ENCODE measurements around the gene PSAT1.
A peak's percentile ranks its signal among the peaks of the same experiment; 100 is the strongest.

Gene PSAT1

DNA sequence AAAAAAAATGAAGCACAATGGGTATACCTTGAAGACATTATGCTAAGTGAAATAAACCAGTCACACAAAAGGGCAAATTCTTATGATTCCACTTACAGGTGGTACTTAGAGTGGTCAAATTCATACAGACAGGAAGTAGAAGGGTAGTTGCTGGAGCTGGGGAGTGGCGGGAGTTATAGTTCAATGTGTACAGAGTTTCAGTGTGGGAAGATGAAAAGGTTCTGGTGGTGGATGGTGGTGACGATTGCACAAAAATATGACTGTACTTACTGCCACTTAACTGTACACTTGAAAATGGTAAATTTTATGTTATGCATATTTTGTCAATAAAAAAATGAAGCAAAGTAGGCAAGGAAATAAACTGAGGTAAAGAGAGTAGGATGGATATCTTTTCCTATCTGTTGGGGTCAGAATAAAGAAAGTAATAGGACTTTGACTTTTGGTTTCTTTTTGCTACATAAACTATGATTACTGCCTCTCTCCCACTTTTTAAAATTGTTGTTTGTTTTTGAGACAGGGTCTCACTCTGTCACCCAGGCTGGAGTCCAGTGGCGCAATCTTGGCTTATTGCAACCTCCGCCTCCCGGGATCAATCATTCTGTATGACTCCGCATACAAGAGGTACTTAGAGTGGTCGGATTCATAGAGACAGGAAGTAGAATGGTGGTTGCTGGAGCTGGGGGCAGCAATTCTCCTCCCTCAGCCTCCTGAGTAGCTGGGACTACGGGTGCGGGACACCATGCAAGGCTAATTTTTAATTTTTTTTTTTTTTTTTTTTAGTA is 4.0 kb upstream of the PSAT1 start:
- TF ChIP-seq, protein P1, sequence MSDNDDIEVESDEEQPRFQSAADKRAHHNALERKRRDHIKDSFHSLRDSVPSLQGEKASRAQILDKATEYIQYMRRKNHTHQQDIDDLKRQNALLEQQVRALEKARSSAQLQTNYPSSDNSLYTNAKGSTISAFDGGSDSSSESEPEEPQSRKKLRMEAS (IDR thresholded peaks at IDR 0.05), result no peak
- TF ChIP-seq NFIC (IDR thresholded peaks at IDR 0.05), result no peak

GRCh38 chr9:78294290-78295176 is 2.4 kb upstream of the PSAT1 start:
- TF ChIP-seq REST (IDR thresholded peaks at IDR 0.05; ENCODE audit: low read depth), result no peak
- TF ChIP-seq, protein P2, sequence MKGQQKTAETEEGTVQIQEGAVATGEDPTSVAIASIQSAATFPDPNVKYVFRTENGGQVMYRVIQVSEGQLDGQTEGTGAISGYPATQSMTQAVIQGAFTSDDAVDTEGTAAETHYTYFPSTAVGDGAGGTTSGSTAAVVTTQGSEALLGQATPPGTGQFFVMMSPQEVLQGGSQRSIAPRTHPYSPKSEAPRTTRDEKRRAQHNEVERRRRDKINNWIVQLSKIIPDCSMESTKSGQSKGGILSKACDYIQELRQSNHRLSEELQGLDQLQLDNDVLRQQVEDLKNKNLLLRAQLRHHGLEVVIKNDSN (IDR thresholded peaks at IDR 0.05), result peak; percentile 48; the same call in 1 of the 2 replicates

DNA sequence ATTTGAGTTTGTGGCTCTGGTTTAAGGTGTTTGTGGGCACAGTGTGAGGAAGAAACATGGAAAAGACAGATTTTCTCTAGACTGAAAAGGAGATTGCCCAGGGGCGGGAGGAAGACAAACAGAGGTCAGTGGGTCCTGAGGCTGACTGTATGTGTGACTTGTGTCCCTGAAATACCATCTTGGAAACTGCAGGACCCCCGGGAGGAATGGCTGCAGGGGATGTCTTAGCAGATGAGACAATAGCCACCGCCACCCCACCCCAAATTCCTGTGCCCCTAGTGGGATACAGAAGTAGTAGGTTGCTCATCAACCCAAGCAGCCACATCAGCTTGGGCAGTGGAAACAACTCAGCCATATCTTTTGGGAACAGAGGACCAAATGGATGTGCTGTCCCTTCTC is 1.7 kb upstream of the PSAT1 start:
- TF ChIP-seq CREB1 (IDR thresholded peaks at IDR 0.05; ENCODE audit: low read depth) (no peak), RAD21 (IDR thresholded peaks at IDR 0.05; ENCODE audit: low read depth) (no peak), NFIC (IDR thresholded peaks at IDR 0.05) (no peak), EGR1 (IDR thresholded peaks at IDR 0.05) (no peak), TEAD4 (IDR thresholded peaks at IDR 0.05) (no peak)
- TF ChIP-seq, protein P2 (IDR thresholded peaks at IDR 0.05), result no peak
- TF ChIP-seq, protein P1 (IDR thresholded peaks at IDR 0.05), result no peak

DNA sequence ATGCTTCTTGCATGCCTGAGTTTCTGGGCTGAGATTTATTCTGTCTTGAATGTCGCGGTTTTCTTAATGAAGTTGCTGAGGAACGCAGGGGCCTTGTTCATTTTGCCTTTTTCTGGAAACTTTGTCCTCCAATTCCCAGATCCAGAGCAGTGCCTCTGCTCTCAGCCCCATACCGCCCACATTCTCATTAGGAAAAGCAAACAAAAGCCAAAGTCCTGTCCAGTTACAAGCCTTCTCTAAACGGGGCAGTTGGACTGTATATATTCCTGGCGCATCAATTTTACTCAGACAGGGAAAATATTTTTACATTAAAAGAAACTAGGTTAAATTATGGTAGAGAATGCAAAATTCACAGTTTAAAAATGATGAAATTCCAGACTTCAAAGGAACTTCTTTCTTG is 1.2 kb upstream of the PSAT1 start:
- no peak for TF ChIP-seq ZBTB7A (IDR thresholded peaks at IDR 0.05; ENCODE audit: low read depth)
- 0 out of 2 replicates have a peak, but pooled peaks have one; percentile 14 for TF ChIP-seq EGR1 (IDR thresholded peaks at IDR 0.05)
- TF ChIP-seq, protein P2 (IDR thresholded peaks at IDR 0.05), result no peak

DNA sequence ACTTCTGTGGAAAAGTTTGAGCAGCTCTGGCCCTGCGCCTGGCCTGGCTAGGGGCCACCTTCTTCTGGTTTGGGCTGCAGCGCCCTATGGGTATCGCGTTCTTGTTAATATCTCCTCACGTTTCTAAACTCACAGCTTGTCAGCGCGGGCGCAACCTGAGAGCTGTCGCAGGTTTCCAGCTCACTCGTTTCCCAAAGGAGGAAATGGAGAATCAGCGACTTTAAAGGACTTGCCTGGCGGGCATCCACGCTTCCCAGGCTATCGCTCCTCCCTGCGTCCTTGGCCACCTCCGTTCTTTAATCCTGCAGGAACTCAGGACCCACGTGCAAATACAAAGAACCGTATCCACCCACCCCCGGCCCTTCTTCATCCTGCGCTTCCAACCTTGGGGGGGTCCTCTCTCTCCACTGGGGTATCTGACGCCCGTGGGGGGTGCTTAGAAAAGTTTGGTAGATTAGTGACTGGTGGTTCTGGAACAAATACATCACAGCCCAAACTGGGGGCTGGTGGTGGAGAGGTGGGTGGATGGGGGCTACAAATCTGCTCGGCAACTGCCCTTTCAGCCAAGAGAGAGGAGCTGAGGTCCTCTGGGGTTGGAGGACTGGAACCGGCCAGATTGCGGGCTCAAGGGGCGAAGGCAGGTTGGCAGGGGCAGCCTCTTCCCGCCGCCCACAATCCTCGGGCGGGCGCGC is 578 bp upstream of the PSAT1 start:
- TF ChIP-seq EGR1 (IDR thresholded peaks at IDR 0.05) (no peak), CREB1 (IDR thresholded peaks at IDR 0.05; ENCODE audit: low read depth) (0 out of 2 replicates have a peak, but pooled peaks have one; percentile 0), TEAD4 (IDR thresholded peaks at IDR 0.05) (peak; percentile 47), TCF12 (IDR thresholded peaks at IDR 0.05; ENCODE audit: low read depth) (peak; percentile 38; the same call in 1 of the 2 replicates), YY1 (IDR thresholded peaks at IDR 0.05; ENCODE audit: low read depth) (0 out of 2 replicates have a peak, but pooled peaks have one; percentile 16)
- TF ChIP-seq, protein P1 (IDR thresholded peaks at IDR 0.05), result 0 out of 2 replicates have a peak, but pooled peaks have one; percentile 20

- TF ChIP-seq RAD21 (IDR thresholded peaks at IDR 0.05; ENCODE audit: low read depth), result no peak
- TF ChIP-seq, protein P1 (IDR thresholded peaks at IDR 0.05), result no peak
- TF ChIP-seq NFIC (IDR thresholded peaks at IDR 0.05), result no peak
Measured at GRCh38 chr9:78297672-78297961, 692 bp downstream of the PSAT1 start.

DNA sequence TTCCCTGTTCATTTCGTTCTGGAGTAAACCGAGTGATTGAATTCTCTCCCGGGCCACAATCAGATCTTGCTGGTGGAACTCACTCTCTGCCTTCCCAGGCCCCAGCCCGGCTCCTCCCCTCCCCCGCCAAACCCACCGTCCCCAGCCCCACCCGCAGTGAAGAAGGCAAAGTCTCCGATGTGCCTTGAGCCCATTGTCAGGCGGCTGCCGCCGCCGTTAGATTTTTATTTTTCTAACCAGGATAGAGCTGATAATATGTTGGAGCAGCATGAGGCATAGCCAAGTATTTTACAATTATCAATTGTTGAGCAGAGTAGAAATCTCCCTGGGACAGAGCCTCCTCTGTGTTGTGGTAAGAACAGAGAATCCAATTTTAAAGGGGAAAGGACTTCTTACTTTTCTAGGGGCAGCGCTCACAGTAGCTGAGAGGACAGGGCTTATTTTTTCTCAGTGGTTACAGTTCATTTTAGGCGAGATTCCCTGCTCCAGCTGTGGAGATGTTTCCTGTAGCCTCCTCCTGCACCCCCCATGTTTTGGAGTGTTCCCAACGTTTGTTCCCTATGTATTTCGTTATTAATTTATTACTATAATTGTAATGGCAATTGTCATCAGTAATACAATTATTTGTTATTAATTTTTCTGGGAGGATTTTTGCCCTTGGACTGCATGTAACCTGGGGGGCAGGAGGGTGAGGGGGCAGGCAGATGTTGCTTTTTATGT is 1.3 kb downstream of the PSAT1 start:
- TF ChIP-seq YY1 (IDR thresholded peaks at IDR 0.05; ENCODE audit: low read depth) (no peak), REST (IDR thresholded peaks at IDR 0.05; ENCODE audit: low read depth) (no peak), RAD21 (IDR thresholded peaks at IDR 0.05; ENCODE audit: low read depth) (no peak)
- TF ChIP-seq, protein P2 (IDR thresholded peaks at IDR 0.05), result no peak

Measured in Ishikawa (cell line).